Measurements from ENCODE around the gene MRPL37. TPM values are rescaled to one million over a fixed set of nuclear protein-coding genes. Genes with fewer than 3 reads are reported as not detected.
"Not testable (repeated sequence)": the region's sequence is repeated elsewhere in the genome, so short reads cannot be mapped to it uniquely, and the experiment has no call there.

MRPL37 gene
- total RNA-seq, 4 donors from 2014 or later = 55.7 to 76.4 (median 68.3) TPM

- TF ChIP-seq POLR2A (IDR thresholded peaks at IDR 0.05) = no peak
- TF ChIP-seq, protein P1, sequence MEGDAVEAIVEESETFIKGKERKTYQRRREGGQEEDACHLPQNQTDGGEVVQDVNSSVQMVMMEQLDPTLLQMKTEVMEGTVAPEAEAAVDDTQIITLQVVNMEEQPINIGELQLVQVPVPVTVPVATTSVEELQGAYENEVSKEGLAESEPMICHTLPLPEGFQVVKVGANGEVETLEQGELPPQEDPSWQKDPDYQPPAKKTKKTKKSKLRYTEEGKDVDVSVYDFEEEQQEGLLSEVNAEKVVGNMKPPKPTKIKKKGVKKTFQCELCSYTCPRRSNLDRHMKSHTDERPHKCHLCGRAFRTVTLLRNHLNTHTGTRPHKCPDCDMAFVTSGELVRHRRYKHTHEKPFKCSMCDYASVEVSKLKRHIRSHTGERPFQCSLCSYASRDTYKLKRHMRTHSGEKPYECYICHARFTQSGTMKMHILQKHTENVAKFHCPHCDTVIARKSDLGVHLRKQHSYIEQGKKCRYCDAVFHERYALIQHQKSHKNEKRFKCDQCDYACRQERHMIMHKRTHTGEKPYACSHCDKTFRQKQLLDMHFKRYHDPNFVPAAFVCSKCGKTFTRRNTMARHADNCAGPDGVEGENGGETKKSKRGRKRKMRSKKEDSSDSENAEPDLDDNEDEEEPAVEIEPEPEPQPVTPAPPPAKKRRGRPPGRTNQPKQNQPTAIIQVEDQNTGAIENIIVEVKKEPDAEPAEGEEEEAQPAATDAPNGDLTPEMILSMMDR (IDR thresholded peaks at IDR 0.05) = no peak
- intact Hi-C loops (cut with DNase I; ENCODE audit: low total_unique reads) = no loop called here
- WGBS, 2 donors = 83 to 85% methylated on average over 6 of the region's 6 CpGs
- DNase-seq (ENCODE audit: low spot score in 2 of 2) = no peak
- H3K4me3 ChIP-seq (ENCODE audit: low read depth, poor library complexity, severe bottlenecking) = no peak overlapping the region
These were observed 38.3 kb upstream of the MRPL37 start for GRCh38 chr1:54161495-54162168.

DNA sequence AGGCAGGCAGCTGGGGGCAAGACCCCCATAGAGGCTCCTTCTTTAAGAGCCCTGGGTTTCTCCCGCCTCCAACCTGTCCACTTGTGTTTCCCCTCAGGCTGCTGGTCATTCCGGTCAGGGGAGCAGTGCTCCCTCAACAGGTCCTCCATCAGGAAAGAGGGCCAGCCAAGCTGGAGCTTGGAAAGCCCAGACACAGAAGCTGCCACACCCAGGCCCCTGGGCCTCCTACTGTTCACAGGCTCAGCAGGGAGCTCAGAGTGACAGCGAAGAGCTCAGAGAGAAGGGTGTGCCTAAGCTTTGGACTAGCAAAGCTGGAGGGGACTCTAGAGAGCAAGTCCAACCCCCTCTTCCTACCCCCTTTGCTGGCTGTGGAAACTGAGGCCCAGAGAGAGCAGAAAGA, 36.9 kb upstream of the MRPL37 start:
- H3K4me3 ChIP-seq (ENCODE audit: low read depth, poor library complexity, severe bottlenecking) = no peak overlapping the region
- intact Hi-C loops (cut with DNase I; ENCODE audit: low total_unique reads) = no loop called here
- TF ChIP-seq POLR2A (IDR thresholded peaks at IDR 0.05) = no peak
- TF ChIP-seq, protein P1 (IDR thresholded peaks at IDR 0.05) = no peak
- 34 to 43% methylated on average over 3 of the region's 3 CpGs for WGBS, 2 donors
- DNase-seq (ENCODE audit: low spot score in 2 of 2) = peak in 1 of 2 donors; percentile 30

- no peak for DNase-seq (ENCODE audit: low spot score in 2 of 2)
- H3K4me3 ChIP-seq (ENCODE audit: low read depth, poor library complexity, severe bottlenecking) = no peak overlapping the region
- intact Hi-C loops (cut with DNase I; ENCODE audit: low total_unique reads) = no loop called here
- TF ChIP-seq POLR2A (IDR thresholded peaks at IDR 0.05) = no peak
- TF ChIP-seq, protein P1 (IDR thresholded peaks at IDR 0.05) = no peak
- 76 to 77% methylated on average over 5 of the region's 5 CpGs for WGBS, 2 donors
These were observed 36.4 kb upstream of the MRPL37 start for GRCh38 chr1:54163573-54163972.

DNA sequence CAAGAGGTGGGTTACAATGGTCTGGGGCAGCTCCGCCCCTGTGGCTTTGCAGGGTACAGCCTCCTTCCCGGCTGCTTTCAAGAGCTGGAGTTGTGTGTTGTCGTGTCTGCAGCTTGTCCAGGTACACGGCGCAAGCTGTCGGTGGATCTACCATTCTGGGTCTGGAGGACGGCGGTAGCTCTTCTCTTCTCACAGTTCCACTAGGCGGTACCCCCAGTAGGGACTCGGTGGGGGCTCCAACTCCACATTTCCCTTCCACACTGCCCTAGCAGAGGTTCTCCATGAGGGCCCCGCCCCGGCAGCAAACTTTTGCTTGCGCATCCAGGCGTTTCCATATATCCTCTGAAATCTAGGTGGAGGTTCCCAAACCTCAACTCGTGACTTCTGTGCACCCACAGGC, 34.8 kb upstream of the MRPL37 start:
- H3K4me3 ChIP-seq (ENCODE audit: low read depth, poor library complexity, severe bottlenecking) = no peak overlapping the region
- DNase-seq (ENCODE audit: low spot score in 2 of 2) = no peak
- TF ChIP-seq POLR2A (IDR thresholded peaks at IDR 0.05) = no peak
- TF ChIP-seq, protein P1 (IDR thresholded peaks at IDR 0.05) = no peak
- intact Hi-C loops (cut with DNase I; ENCODE audit: low total_unique reads) = no loop called here
- 89 to 94% methylated on average over 14 to 15 of the region's 15 CpGs for WGBS, 2 donors

DNA sequence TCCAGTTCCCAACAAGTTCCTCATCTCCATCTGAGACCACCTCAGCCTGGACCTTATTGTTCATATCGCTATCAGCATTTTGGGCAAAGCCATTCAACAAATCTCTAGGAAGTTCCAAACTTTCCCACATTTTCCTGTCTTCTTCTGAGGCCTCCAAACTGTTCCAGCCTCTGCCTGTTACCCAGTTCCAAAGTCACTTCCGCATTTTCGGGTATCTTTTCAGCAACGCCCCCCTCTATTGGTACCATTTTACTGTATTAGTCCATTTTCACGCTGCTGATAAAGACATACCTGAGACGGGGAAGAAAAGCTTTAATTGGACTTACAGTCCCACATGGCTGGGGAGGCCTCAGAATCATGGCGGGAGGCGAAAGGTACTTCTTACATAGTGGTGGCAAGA, 33.6 kb upstream of the MRPL37 start:
- H3K4me3 ChIP-seq (ENCODE audit: low read depth, poor library complexity, severe bottlenecking); DNase-seq (ENCODE audit: low spot score in 2 of 2); intact Hi-C loops (cut with DNase I; ENCODE audit: low total_unique reads): not testable (repeated sequence)
- WGBS, 2 donors = 95 to 96% methylated on average over 8 of the region's 8 CpGs

DNA sequence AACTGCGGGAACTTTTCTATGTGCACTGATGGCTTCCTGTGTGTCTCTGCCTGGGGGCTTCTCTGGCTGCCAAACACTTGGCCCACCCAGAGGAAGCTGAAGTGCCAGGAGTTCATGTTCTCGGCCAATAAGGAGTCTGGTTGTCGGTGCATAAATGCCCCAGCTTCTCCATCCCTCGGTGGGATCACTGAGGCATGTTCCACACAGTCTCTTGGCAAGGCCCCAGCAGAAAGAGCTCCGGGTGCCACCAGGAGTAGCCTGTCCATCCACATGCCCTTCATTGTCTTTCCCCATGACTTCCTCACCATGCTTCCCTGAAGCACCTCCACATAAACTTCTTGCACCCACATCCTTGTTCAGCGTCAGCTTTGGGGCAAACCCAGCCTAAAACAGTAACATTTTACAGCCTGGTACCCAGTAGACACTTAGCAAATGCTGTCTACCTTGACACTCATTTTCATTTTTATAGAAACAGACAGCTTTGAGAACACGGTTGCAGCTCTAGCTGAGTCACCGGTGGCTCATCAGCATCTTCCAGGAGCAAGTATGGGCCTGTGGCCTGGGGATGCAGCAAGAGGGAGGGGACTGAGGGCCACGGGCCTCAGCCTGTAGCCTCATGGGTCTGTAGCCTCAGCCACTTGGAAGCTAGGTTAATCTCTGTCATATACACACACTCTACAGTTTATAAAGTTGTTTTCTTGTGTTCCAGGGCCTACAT, 32.4 kb upstream of the MRPL37 start:
- intact Hi-C loops (cut with DNase I; ENCODE audit: low total_unique reads) = no loop called here
- WGBS, 2 donors = 49 to 63% methylated on average over 9 of the region's 9 CpGs
- H3K4me3 ChIP-seq (ENCODE audit: low read depth, poor library complexity, severe bottlenecking) = no peak overlapping the region
- TF ChIP-seq POLR2A (IDR thresholded peaks at IDR 0.05) = no peak
- TF ChIP-seq, protein P1 (IDR thresholded peaks at IDR 0.05) = no peak
- DNase-seq (ENCODE audit: low spot score in 2 of 2) = peak in 1 of 2 donors; percentile 26
